ENCODE results near the gene ZC3H7B.
A peak's percentile ranks its signal among the peaks of the same experiment; 100 is the strongest.

ZC3H7B gene

DNA sequence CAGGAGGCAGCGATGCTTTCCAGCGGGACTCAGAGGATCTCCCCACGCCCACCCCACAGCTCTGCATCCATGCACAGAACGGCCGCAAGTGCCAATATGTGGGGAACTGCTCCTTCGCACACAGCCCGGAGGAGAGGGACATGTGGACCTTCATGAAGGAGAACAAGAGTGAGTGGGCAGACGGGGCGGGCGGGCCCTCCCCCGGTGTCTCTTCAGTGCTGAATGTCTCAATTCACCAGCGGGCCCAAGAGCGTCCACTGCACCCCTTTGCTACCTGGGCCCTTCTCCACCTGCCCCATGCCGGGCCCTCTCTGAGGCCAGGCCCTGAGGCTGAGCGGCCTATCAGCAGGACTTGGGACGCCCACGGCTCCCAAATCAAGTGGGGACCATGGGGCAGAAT, 54.6 kb downstream of the ZC3H7B start:
- DNase-seq: no peak

DNA sequence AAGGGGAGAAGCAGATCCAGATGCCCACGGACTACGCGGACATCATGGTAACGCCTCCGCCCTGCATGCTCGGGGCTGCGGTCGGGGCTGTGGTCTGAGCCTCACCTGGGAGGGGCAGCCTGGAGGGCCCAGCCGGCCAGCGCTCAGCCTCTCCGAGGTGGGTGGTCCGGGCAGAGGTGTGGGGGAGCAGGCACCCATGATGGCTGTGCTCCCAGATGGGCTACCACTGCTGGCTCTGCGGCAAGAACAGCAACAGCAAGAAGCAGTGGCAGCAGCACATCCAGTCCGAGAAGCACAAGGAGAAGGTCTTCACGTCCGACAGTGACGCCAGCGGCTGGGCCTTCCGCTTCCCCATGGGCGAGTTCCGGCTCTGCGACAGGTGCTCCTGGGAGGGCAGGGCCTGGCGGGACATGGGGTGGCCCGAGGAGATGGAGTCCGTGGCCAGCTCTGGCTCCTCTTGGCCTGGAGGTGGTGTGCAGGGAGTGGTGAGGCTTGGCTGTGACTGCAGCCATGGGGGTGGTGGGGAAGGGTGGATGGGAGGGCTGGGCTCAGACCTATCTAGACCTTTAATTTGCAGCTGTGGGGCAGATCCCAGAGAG, 55.2 kb downstream of the ZC3H7B start:
- no peak for DNase-seq

DNA sequence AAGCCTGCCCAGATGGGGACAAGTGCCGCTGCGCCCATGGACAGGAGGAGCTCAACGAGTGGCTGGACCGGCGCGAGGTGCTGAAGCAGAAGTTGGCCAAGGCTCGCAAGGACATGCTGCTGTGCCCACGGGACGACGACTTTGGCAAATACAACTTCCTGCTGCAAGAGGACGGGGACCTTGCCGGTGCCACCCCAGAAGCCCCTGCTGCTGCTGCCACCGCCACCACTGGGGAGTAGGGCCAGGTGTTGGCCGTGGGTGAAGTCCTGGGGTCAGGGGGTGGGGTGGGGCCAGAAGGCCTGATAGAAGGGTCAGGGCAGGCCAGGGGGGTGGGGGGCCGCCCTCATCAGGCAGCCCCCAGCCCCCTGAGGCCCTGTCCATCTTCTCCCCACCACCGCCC, 55.9 kb downstream of the ZC3H7B start:
- no peak for DNase-seq

GRCh38 chr22:41358927-41359326, 57.6 kb downstream of the ZC3H7B start:
- DNase-seq: no peak

DNA sequence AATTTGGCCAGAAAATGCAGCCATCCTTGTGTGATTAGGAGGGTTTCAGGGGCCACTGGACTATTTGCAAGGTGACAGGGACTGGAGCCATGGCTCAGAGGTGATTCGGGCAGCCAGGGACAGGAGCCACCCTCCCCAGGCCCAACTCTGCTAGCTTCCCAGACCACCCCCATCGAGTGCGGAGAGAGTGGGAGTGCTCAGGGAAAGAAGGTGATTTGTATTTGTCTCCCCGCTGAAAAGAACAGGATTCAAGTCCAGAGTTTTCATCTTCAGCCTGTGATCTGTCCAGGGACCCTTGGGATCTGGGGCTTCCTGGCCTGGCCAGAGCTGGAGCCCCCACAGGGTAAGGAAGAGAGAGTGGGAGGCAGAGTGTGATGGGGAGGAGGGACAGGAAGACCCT, 58.1 kb downstream of the ZC3H7B start:
- DNase-seq: no peak

DNA sequence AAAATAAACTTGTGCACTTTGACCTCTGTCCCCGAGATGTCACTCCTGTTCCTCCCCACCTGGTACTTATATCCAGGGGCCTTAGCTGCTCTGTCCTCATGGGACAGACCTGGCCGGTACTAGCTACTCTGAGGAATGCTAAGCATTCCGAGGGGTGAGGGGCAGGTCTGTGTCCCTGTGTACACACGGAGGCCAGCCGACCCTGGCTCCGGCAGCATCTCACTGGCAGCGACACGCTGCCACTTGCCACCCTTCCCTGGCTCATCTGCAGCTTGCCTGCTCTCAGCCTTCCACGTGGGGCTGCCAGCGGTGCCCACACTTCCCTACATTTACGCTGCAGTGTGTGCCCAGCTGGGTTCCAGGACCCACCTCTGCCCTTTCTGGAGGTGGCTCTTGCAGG, 58.8 kb downstream of the ZC3H7B start:
- DNase-seq: no peak

- DNase-seq: no peak
These were observed 60.5 kb downstream of the ZC3H7B start for GRCh38 chr22:41361716-41362310.

GRCh38 chr22:41362615-41363014, 61.3 kb downstream of the ZC3H7B start:
- DNase-seq: no peak

DNA sequence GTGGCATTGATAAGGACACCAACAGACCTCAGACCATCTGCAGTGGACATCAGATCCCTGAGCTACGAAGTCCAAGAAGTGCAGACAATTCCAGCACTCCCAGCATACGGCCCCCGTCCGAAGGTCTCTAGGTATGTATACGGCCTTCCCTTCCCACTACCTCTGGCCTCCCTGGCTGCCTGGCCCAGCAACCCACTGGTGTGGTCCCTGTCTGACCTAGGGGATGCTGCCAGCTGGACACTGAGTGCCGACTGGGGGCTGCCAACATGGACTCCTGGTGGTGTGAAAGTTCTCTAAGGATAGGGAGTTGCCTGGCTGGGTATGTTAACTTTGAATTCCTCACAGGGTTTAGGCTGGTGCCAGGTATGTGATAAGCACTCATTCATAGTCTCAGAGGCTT, 62.9 kb downstream of the ZC3H7B start:
- no peak for DNase-seq

DNA sequence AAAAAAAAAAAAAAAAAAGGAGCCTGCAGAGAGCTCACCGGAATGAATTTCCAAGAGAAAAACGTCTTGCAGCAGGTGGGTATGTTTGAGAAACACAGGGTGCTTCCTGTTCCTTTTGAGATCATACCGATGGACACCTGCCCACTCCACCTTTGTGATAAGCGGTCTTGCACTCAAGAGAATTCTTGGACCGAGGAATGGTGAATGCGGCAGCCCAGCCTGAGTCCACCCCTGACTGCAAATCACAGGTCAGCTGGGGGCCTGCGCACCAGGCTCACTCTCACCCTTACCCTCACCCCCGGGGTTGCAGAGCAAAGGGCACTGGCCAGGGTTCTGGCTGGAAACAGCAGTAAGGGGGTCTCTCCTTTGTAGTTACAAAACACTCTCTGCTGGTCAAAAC, 63.6 kb downstream of the ZC3H7B start:
- DNase-seq: no peak

DNA sequence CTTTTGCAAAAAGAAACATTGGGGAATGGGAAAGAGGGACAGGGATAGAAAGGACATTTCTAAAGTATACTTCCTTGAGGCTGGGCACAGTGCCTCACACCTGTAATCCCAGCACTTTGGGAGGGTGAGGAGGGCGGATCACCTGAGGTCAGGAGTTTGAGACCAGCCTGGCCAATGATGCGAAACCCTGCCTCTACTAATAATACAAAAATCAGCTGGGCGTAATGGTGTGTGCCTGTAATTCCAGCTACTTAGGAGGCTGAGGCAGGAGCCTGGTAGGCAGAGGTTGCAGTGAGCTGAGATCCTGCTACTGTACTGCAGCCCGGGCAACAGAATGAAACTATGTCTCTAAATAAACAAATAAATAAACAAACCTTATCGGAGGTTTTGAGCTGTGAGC, 64.1 kb downstream of the ZC3H7B start:
- no peak for DNase-seq

DNA sequence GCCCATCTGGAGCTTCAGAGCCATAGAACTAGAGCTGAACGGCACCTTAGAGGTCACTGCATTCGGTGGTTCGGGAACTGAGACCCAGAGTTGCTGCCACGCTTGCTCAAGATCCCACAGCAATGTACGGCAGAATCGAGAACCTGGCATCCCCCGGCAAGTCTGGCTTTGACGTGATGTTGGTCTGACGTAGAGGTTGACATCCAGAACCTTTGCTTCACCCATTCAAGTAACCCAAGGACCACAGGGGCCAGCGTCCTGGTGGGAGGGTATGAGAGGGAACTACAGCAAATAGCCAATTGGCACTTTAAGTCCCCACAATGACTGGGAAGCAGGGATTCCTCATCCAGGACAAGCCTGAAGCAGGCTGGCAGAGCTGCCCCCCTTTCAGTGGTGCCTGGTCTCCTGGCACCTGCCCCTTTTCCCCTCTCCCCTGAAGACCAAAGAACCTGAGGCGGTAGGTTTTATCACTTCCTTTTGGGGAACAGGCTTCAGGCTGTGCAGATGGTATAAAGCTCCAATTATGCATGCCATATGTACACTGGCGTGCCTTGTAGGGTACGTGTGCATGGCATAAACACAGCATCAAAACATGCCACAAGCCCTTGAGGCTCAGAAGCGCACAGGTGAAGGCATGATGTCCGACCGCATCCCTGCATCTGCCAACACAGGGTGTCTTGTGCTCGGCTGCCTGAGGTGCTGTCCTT, 65.2 kb downstream of the ZC3H7B start:
- DNase-seq: no peak

GRCh38 chr22:41367039-41367679, 65.8 kb downstream of the ZC3H7B start:
- peak; percentile 97 to 98 for DNase-seq

DNA sequence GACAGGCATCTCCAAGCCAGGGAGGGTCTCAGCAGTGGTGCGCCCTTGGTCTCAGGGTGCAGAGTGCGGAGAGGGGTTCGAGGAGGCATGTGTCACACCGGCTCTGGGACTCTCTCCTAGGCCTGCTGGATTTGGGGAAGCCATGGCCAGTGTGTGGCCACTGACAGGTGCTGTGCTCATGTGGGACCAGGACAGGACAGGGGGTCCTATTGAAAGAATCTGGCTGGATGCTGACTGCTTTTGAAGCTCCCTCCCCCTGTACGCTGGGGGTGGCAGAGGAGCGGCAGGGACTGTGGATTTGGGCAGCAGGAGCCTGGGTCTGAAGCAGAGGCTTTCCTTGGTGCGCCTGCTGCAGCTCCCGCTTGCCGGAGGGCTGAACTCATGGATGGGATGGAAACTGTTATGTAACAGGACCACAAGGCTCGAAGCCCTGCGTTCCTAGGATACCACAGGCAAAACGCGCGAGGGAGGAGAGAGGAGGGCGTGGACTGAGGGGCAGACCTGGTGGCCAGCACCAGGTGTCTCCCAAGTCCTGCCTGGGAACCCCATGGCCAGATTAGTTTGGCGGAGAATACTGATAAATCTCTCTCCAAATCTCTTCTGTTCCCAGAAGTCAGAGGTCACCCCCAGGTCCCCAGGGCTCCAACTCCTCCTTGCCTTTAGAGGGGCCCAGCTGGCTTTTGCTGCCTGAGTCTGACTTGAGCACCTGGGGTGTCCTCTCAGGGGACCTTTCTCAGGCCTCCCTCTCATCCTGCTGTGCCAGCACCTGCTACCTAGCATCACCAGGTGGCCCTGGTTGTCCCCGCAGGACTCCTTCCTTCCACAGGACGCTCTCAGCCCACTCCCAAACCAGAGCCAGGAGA, 66.6 kb downstream of the ZC3H7B start:
- peak; percentile 20 to 43 for DNase-seq

DNA sequence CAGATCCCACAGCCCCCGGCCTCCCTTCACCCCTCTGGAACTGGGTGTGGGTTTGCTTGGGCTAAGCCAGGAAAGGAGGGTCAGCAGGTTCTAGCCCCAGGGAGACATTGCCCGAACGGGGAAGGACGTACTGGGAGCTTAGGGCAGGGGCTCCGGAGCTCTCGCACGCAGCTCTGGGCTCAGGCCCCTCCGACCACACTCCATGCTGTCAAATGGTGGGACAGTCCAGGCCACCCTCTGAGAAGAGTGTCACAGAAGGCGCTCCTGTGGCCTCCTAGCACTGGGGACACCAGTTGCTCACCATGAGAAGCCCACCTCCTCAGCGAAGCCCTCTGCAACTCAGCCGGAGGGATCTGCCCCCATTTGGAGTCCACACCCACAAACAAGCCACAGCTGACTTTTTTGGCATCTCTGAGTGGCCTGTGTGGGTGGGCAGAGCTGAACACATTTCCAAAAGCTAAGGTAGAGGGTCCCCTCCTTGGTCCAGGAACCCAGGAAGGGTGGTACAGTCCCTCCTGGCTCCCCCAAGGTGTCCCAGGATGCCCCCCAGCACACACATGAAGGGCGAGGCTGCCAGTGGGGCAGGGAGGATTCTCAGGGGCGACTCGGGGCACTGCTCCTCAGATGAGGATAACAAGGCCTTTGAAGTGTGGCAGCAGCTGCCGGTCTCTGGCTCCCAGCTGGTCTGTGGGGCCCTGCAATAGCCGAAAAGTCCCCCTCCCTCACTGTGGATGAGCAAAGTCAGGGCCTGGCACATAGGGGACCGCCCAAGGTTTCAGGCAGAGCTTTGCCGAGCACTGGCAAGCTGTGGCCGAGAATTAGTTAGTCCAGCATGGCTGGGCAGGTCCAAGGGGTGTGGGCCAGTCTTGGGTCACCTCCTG, 67.5 kb downstream of the ZC3H7B start:
- DNase-seq: peak in 1 of 2 experiments; percentile 33

GRCh38 chr22:41369424-41369745, 68.1 kb downstream of the ZC3H7B start:
- DNase-seq: no peak

GRCh38 chr22:41369837-41370236, 68.5 kb downstream of the ZC3H7B start:
- peak in 1 of 2 experiments; percentile 18 for DNase-seq

GRCh38 chr22:41377846-41378245, 76.5 kb downstream of the ZC3H7B start:
- no peak for DNase-seq

DNA sequence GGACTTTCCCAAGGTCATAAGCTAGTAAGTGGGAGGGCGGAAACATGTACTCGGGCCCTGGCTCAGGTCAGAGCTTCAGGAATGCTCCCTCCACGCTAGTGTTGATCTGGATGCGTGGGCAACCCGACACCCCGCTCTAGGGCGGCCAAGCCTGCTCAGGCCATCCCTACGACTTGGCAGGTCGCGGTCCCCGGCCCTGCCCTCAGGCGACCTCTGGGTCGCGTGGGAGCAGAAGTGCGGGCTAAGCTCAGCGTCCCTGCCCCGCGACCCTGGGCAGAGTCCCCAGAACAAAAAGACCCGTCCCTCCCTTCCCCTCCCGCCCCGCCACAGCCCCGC, 79.6 kb downstream of the ZC3H7B start:
- DNase-seq: peak in 1 of 2 experiments; percentile 78

DNA sequence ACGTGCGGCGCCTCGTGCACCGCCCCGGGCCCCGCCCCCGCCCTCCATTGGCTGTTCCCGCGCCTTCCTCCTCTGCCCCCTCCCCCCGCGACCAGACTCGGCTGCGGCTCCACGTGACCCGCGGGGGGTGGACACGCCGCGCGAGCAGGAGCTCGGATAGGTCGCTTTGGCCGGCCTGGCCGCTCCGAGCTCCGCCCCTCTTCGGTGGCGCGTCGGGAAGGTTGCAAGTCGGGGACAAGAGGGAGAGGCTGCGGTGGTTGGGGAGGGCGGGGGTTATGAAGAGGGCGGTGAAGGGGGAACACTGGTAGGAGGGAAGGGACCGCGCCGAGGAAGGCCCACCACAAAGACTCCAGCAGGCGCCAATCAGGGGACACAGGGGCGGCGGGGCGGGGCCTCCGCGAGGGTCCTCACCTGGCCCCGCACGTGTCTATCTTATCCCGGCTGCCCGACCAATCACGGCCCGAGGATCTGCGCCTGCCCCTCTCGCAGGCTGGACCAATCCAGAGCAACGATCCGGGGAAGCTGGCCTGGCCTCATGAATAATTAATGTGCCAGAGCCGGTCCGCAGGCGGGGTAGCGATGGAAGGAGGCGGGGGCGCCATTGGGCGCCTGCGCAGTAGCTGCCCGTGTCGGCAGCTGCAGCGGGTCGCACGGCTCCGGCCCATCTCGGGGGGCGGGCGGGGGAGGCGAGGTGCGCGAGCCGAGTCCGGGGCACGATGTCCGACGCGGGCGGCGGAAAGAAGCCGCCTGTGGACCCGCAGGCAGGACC, 80.2 kb downstream of the ZC3H7B start, which contains the start of gene TEF:
TSS of gene TEF (plus strand) at position 614 of the 769 bp plus-strand sequence. CDS start at position 717, 103 bp downstream.
- peak; percentile 99 for DNase-seq

- peak; percentile 41 to 57 for DNase-seq
These were observed 80.8 kb downstream of the ZC3H7B start for GRCh38 chr22:41382098-41382578.
